UCSD-AML1 (cell line): Measurements from ENCODE around the gene ERG28.
A peak's percentile ranks its signal among the peaks of the same experiment; 100 is the strongest.

Source experiments
- DNase-seq: peaks from one replicate; lab custom pipeline; 2025; ENCODE audit not compliant: unreplicated experiment; lab: John Stamatoyannopoulos, UW

ERG28 gene

GRCh38 chr14:75660238-75660629, 442 bp downstream of the ERG28 start:
- DNase-seq = no peak

- no peak for DNase-seq
Observed at GRCh38 chr14:75658957-75659356, 1.7 kb downstream of the ERG28 start.

- DNase-seq = no peak
Observed at GRCh38 chr14:75657331-75657730, 3.3 kb downstream of the ERG28 start.

GRCh38 chr14:75655235-75655634, 5.4 kb downstream of the ERG28 start:
- no peak for DNase-seq

GRCh38 chr14:75654127-75654732, 6.4 kb downstream of the ERG28 start:
- peak; percentile 63 for DNase-seq

GRCh38 chr14:75653563-75653962, 7.1 kb downstream of the ERG28 start:
- DNase-seq = no peak

GRCh38 chr14:75650253-75651058, 10.2 kb downstream of the ERG28 start:
- no peak for DNase-seq

- DNase-seq = no peak
Observed at GRCh38 chr14:75649773-75650172, 10.9 kb downstream of the ERG28 start.

- no peak for DNase-seq
Observed at GRCh38 chr14:75649337-75649736, 11.3 kb downstream of the ERG28 start.

- DNase-seq = no peak
Observed at GRCh38 chr14:75648066-75648838, 12.4 kb downstream of the ERG28 start.

GRCh38 chr14:75647640-75648039, 13.0 kb downstream of the ERG28 start:
- no peak for DNase-seq

GRCh38 chr14:75646762-75647161, 13.9 kb downstream of the ERG28 start:
- no peak for DNase-seq

GRCh38 chr14:75645056-75645455, 15.6 kb downstream of the ERG28 start:
- DNase-seq = no peak

- DNase-seq = no peak
Observed at GRCh38 chr14:75643985-75644384, 16.7 kb downstream of the ERG28 start.

- DNase-seq = no peak
Observed at GRCh38 chr14:75640876-75641275, 19.8 kb downstream of the ERG28 start.

- no peak for DNase-seq
Observed at GRCh38 chr14:75636100-75636692, 24.5 kb downstream of the ERG28 start.

GRCh38 chr14:75634848-75635247, 25.8 kb downstream of the ERG28 start:
- no peak for DNase-seq

GRCh38 chr14:75631453-75631831, 29.2 kb downstream of the ERG28 start:
- DNase-seq = no peak

GRCh38 chr14:75630695-75631452, 29.8 kb downstream of the ERG28 start:
- no peak for DNase-seq

GRCh38 chr14:75628816-75629215, 31.9 kb downstream of the ERG28 start:
- no peak for DNase-seq

GRCh38 chr14:75627406-75627805, 33.3 kb downstream of the ERG28 start:
- no peak for DNase-seq
